Activated B cell treated with CpG ODN at 0.5 μM for 24 hours (primary cell): ENCODE results near the gene AKAP5. TPM values are rescaled to one million over a fixed set of nuclear protein-coding genes. Genes with fewer than 3 reads are reported as not detected.
"Not testable (repeated sequence)": the region's sequence is repeated elsewhere in the genome, so short reads cannot be mapped to it uniquely, and the experiment has no call there.

ENCODE experiments used
- ATAC-seq: fragments of 200-7000 bp; cut with Tn5 transposase; one replicate; pipeline ENCODE4 v1.10.0; 2021; ENCODE audit warnings: low read depth, mild to moderate bottlenecking, moderate library complexity
- CTCF ChIA-PET: fragments of 350-600 bp; sonication (Branson Sonifier 250); formaldehyde crosslinking; loops from one replicate; lab custom pipeline; 2021; ENCODE audit warnings: antibody characterized with exemption; lab: Charles Lee
- POLR2A ChIA-PET: fragments of 350-600 bp; sonication (Branson Sonifier 250); formaldehyde crosslinking; loops from one replicate; lab custom pipeline; 2021; ENCODE audit warnings: antibody characterized with exemption; lab: Charles Lee
- DNase-seq: peaks from one replicate; pipeline ENCODE4 v3.0.0; 2022
- H3K27ac Mint-ChIP-seq: one replicate; pipeline ENCODE4 v1.8.0; 2020; ENCODE audit warnings: mixed read lengths
- H3K27me3 Mint-ChIP-seq: one replicate; pipeline ENCODE4 v1.8.0; 2021; ENCODE audit warnings: mixed read lengths
- H3K36me3 Mint-ChIP-seq: one replicate; pipeline ENCODE4 v1.8.0; 2021; ENCODE audit warnings: low read depth, mixed read lengths
- H3K4me1 Mint-ChIP-seq: one replicate; pipeline ENCODE4 v1.8.0; 2021; ENCODE audit warnings: mixed read lengths
- H3K4me3 Mint-ChIP-seq: one replicate; pipeline ENCODE4 v1.8.0; 2020; ENCODE audit warnings: mild to moderate bottlenecking, mixed read lengths
- H3K9me3 Mint-ChIP-seq: one replicate; pipeline ENCODE4 v1.8.0; 2020; ENCODE audit warnings: mixed read lengths
- intact Hi-C: fragments of 100-400 bp; cut with micrococcal nuclease; formaldehyde crosslinking; loops from one replicate; pipeline ENCODE4 v1.15.1; 2024
- total RNA-seq: library from RNA; stranded (reverse); gene quantifications from 2 replicates; pipeline ENCODE4 v1.2.3, GENCODE V29; 2022
- TF ChIP-seq, protein P1 (sequence below): fragments of 200-600 bp; IDR thresholded peaks from one replicate; pipeline ENCODE4 v1.8.0; 2022; ENCODE audit warnings: antibody characterized with exemption, mild to moderate bottlenecking

AKAP5 gene
- total RNA-seq, 1 donor from 2014 or later, result 5.1 TPM

DNA sequence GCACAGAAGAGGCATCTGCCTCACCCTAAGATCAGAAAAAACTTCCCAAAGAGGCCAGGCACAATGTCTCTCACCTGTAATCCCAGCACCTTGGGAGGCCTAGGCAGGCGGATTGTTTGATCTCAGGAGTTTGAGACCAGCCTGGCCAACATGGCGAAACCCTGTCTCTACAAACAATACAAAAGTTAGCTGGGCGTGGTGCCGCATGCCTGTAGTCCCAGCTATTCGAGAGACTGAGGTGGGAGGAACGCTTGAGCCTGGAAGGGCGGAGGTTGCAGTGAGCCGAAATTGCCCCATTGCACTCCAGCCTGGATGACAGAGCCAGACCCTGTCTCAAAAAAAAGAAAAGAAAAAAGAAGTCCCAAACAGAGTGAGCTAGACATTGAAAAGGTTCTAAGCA lies 43.7 kb downstream of the AKAP5 start:
- Mint-ChIP-seq H3K4me3 (peak overlapping the region; percentile 26), H3K9me3 (no peaks in the 10 kb centered on the region), H3K27ac (peak overlapping the region; percentile 51), H3K4me1 (peaks cover 82% of the 10 kb centered on the region), H3K36me3 (peaks cover 25% of the 10 kb centered on the region), H3K27me3 (no peaks in the 10 kb centered on the region)
- TF ChIP-seq, protein P1, sequence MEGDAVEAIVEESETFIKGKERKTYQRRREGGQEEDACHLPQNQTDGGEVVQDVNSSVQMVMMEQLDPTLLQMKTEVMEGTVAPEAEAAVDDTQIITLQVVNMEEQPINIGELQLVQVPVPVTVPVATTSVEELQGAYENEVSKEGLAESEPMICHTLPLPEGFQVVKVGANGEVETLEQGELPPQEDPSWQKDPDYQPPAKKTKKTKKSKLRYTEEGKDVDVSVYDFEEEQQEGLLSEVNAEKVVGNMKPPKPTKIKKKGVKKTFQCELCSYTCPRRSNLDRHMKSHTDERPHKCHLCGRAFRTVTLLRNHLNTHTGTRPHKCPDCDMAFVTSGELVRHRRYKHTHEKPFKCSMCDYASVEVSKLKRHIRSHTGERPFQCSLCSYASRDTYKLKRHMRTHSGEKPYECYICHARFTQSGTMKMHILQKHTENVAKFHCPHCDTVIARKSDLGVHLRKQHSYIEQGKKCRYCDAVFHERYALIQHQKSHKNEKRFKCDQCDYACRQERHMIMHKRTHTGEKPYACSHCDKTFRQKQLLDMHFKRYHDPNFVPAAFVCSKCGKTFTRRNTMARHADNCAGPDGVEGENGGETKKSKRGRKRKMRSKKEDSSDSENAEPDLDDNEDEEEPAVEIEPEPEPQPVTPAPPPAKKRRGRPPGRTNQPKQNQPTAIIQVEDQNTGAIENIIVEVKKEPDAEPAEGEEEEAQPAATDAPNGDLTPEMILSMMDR, result no peak
- ChIA-PET POLR2A (interaction anchor here (0.7 to 3.0 kb wide), 5 partner anchors 33 to 569 kb away, joined by 3 to 11 read pairs (median 3); partner anchors contain the start of gene MTHFD1), CTCF (interaction anchor here (3.0 to 4.6 kb wide), 3 partner anchors 31 to 166 kb away, joined by 18 to 41 read pairs (median 33); no protein-coding TSS in a partner anchor)
- DNase-seq (no peak), ATAC-seq (no peak)
- intact Hi-C loops, result loop anchor here (10.0 kb wide), 3 partner anchors 476 to 1034 kb away; partner anchors contain the start of genes FNTB and SYNE2

DNA sequence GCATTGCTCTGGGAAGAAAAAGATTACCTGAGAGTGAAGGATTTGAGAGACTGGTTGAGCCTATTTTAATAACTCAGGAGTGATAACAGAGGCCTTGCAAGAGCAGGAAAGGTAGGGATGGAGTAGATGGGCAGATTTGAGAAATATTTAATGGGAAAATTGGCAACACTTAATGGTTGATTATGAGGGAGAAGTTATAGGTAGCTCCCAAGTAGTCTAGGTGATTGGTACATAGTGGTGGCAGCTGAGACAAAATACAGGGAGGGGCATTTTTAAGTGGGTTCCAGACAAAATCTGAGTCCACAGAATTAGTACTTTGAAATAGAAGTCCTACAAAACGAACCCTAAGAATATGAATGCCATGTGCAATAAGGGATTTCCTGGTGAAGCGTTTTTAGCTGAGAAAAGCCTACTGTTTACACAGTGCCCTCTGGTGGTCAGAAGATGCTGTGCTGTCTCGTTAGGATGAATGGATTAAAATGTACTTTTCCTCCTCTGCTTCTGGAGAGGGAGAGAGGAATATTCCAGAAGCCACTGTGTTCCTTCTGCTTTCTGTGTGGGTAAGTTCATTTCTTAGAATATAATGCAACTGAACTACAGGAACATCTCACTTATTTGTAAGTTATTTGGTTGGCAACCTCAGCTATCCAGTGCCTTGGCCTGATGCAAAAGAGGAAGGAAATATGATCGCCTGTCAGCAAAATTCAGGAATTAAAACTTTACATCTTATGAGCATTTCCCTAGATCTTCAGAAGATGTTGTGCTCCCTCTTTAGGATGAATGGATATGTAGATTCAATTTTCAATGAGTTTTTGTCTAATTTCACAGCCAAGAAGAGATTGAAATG lies 45.7 kb downstream of the AKAP5 start:
- ChIA-PET POLR2A (interaction anchor here (0.5 to 2.0 kb wide), 9 partner anchors 9 to 1993 kb away, joined by 3 to 11 read pairs (median 5); partner anchors contain the start of genes HSPA2 and MTHFD1), CTCF (interaction anchor here (0.6 to 4.6 kb wide), 28 partner anchors 9 to 168 kb away, joined by 3 to 41 read pairs (median 4); partner anchors contain the start of gene HSPA2)
- no peak for DNase-seq
- Mint-ChIP-seq H3K27me3 (no peaks in the 10 kb centered on the region), H3K4me1 (peaks cover 86% of the 10 kb centered on the region), H3K36me3 (peaks cover 17% of the 10 kb centered on the region), H3K4me3 (peak overlapping the region; percentile 1), H3K27ac (peak overlapping the region; percentile 51), H3K9me3 (no peaks in the 10 kb centered on the region)
- intact Hi-C loops, result loop anchor here (1.0 kb wide), 5 partner anchors 9 to 167 kb away; no protein-coding TSS in a partner anchor
- TF ChIP-seq, protein P1, result peak; percentile 88
- ATAC-seq, result peak; percentile 36

DNA sequence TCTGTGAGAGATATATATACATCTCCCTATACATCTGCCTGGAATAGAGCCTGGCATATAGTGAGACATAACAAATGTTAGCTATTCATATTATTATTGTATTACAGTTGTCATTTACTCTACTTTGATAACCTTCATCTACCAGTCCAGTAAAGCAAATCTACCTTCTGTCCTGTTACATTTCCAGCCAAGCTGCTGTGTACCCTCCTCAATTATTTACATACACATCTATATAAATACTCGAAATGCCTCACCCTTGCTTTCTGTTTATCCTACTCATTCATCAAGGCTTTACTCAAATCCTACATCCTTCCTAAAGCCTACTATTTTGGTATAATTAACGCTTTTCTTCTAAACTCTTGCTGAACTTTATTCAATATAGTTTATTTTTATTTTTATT lies 48.0 kb downstream of the AKAP5 start:
- CTCF ChIA-PET, result interaction anchor here (1.5 to 3.2 kb wide), 2 partner anchors 9 to 27 kb away, joined by 4 to 22 read pairs; partner anchors contain the start of gene HSPA2
- POLR2A ChIA-PET, result interaction anchor here (1.0 kb wide), 1 partner anchor 8 kb away, joined by 6 read pairs; the partner anchor contains the start of gene ZBTB1
- intact Hi-C loops, result no loop called here
- no peaks in the 10 kb centered on the region for H3K27me3 Mint-ChIP-seq
- no peak overlapping the region for H3K27ac Mint-ChIP-seq
- H3K36me3 Mint-ChIP-seq, result peaks cover 20% of the 10 kb centered on the region
- DNase-seq, result no peak
- TF ChIP-seq, protein P1, result no peak
- H3K4me1 Mint-ChIP-seq, result peaks cover 79% of the 10 kb centered on the region
- H3K4me3 Mint-ChIP-seq, result no peak overlapping the region
- ATAC-seq, result no peak
- no peaks in the 10 kb centered on the region for H3K9me3 Mint-ChIP-seq

DNA sequence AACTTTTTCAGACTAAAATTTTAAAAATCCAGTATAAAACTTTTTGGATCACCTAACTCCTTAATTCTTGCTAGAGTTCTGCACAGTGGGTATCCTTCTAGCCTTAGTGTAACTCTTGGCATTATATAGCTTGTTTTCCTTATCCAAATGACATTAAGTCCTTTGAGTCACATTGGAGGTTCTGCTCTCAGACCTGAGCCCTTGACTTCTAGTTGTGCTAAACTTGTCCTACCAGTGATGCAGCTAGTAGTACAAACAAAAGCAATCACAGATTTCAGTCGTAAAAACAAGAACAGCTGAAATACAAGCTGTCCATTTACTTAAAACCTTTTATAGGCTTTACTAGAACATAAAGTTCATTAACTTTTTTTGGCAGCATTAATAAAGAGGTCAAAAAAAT lies 49.8 kb downstream of the AKAP5 start:
- ATAC-seq, result no peak
- no peak overlapping the region for H3K27ac Mint-ChIP-seq
- ChIA-PET CTCF (no interaction called here), POLR2A (interaction anchor here (0.7 to 1.9 kb wide), 3 partner anchors 10 to 279 kb away, joined by 7 to 11 read pairs (median 10); partner anchors contain the start of genes ZBTB1 and ZBTB25)
- H3K4me1 Mint-ChIP-seq, result peaks cover 63% of the 10 kb centered on the region
- intact Hi-C loops, result no loop called here
- peaks cover 21% of the 10 kb centered on the region for H3K36me3 Mint-ChIP-seq
- no peaks in the 10 kb centered on the region for H3K9me3 Mint-ChIP-seq
- TF ChIP-seq, protein P1, result no peak
- no peak overlapping the region for H3K4me3 Mint-ChIP-seq
- DNase-seq, result no peak
- H3K27me3 Mint-ChIP-seq, result no peaks in the 10 kb centered on the region

DNA sequence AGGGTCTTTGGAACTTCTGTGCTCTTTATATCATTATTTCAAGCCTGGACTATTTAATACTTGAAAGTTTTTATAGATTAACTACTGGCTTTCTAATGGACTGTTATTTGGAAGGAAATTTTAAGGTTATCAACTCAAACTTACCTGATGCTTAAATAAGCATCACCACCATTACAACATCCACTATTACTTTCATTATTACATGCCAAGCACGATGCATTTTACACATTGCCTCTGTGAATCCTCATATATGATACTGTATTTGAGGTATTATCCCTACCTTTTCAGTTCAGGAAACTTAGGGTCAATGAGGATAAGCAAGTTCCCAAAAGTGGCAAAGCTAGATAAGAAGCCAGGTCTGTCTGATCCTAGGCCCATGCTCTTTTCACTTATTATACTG lies 51.7 kb downstream of the AKAP5 start:
- H3K4me3 Mint-ChIP-seq, result no peak overlapping the region
- DNase-seq (no peak), ATAC-seq (no peak)
- no peaks in the 10 kb centered on the region for H3K27me3 Mint-ChIP-seq
- H3K36me3 Mint-ChIP-seq, result peaks cover 15% of the 10 kb centered on the region
- POLR2A ChIA-PET, result no interaction called here
- TF ChIP-seq, protein P1, result no peak
- H3K4me1 Mint-ChIP-seq, result peaks cover 45% of the 10 kb centered on the region
- H3K9me3 Mint-ChIP-seq, result no peaks in the 10 kb centered on the region
- intact Hi-C loops, result no loop called here
- H3K27ac Mint-ChIP-seq, result peak overlapping the region; percentile 59
- CTCF ChIA-PET, result no interaction called here

DNA sequence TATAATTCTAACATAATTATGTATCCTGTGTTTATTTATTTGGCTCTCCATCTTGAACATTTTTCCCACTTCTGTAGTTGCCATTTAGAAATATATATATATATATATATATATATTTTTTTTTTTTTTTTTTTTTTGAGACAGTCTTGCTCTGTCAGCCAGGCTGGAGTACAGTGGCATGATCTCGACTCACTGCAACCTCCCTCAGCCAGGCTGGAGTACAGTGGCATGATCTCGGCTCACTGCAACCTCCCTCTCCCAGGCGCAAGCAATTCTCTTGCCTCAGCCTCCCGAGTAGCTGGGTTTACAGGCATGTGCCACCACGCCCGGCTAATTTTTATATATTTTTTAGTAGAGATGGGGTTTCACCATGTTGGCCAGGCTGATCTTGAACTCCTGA lies 52.4 kb downstream of the AKAP5 start:
- POLR2A ChIA-PET, H3K27me3 Mint-ChIP-seq, ATAC-seq, H3K4me3 Mint-ChIP-seq, DNase-seq, CTCF ChIA-PET, intact Hi-C loops, H3K9me3 Mint-ChIP-seq, H3K27ac Mint-ChIP-seq: not testable (repeated sequence)
- Mint-ChIP-seq H3K4me1 (peaks cover 40% of the 10 kb centered on the region), H3K36me3 (peaks cover 12% of the 10 kb centered on the region)
